ENCODE results near the gene KRTAP12-1. TPM values are rescaled to one million over a fixed set of nuclear protein-coding genes. Genes with fewer than 3 reads are reported as not detected.

The KRTAP12-1 gene
- total and polyA plus RNA-seq, 9 of the 15 experiments (the other 6 are each of a cell fraction or from before 2014, with no cell fraction given): not detected

GRCh38 chr21:44702111-44702972 lies 20.4 kb upstream of the KRTAP12-1 start (continued):
- TF ChIP-seq REST (IDR thresholded peaks at IDR 0.05; ENCODE audit: borderline replicate concordance): no peak
- no peak for TF ChIP-seq REST (CRISPR knock-in tag; IDR thresholded peaks at IDR 0.05; ENCODE audit: low read depth)
- TF ChIP-seq XRCC4 (IDR thresholded peaks at IDR 0.05; ENCODE audit: extremely low read depth, insufficient read depth, insufficient read length): no peak
- TF ChIP-seq IFI16 (CRISPR knock-in tag; IDR thresholded peaks at IDR 0.05): no peak
- TF ChIP-seq ZNF785 (CRISPR knock-in tag; IDR thresholded peaks at IDR 0.05): no peak
- TF ChIP-seq ZBTB11 (CRISPR knock-in tag; IDR thresholded peaks at IDR 0.05): no peak
- TF ChIP-seq SREBF2 (CRISPR knock-in tag; IDR thresholded peaks at IDR 0.05): no peak
